NCI-H345 treated with DMSO at 0.1 percent for 48 hours (cell line): ENCODE results near the gene THSD4.
"Not testable (repeated sequence)": the region's sequence is repeated elsewhere in the genome, so short reads cannot be mapped to it uniquely, and the experiment has no call there.

ENCODE experiments used
- DNase-seq: peaks from one replicate; lab custom pipeline; 2025; ENCODE audit not compliant: unreplicated experiment; lab: John Stamatoyannopoulos, UW

Gene THSD4

GRCh38 chr15:71342658-71343057 is 227.4 kb downstream of the THSD4 start:
- no peak for DNase-seq

DNA sequence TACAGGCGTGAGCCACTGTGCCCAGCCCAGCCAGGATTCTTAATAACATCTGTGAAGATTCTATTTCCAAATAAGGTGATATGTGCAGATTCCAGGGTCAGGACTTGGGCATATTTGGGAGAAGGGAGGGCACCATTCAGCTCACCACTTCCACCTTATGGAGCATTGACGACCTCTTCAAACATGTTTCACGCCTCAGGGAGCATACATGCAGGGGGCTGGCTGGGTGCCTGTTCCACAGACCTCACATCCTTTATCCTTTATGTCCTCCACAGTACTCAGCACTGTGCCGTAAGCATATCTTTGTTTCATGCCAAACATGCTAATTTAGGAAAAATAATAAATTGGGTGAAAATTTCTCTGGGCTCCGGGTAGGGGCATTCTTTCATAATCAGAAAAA is 229.0 kb downstream of the THSD4 start:
- DNase-seq = no peak

DNA sequence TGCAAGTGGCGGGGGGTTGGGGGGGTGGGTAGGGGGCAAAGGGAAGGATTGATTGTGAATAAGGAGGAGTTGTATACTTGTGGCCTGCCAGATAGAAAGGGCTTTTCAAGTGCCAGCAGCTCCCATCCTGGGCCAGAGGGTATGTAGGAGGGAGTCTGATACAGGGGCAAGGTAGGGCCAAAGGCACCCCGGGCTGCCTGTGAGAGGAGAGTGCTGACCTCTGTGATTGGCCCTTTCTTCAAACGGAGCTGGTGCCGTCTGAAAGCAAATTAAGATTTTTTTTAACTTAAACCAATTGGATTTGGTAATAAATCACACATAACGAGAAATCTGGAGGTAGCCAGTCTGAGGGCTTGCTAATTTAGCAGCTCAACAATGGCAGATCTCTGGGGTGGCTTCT is 229.9 kb downstream of the THSD4 start:
- DNase-seq = no peak

DNA sequence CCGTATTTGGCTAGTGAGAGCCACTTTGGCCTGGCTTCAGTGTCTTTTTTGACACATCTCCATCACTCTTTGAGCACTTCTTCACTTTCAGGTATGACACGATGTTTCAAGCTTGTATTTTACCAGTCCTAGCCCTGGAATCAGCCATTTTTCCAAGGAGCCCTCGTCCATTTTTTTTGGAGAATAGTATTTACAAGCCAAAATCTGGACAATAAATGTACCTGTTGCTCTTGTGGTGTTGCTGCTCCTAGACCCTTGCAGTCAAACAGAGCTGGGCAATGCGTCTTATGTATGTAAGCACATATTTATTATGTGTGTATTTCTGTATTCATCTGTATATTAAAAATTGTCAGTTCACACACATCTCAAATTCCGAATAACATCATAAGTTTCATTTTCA is 231.2 kb downstream of the THSD4 start:
- DNase-seq = no peak

GRCh38 chr15:71348597-71348996 is 233.3 kb downstream of the THSD4 start:
- no peak for DNase-seq

DNA sequence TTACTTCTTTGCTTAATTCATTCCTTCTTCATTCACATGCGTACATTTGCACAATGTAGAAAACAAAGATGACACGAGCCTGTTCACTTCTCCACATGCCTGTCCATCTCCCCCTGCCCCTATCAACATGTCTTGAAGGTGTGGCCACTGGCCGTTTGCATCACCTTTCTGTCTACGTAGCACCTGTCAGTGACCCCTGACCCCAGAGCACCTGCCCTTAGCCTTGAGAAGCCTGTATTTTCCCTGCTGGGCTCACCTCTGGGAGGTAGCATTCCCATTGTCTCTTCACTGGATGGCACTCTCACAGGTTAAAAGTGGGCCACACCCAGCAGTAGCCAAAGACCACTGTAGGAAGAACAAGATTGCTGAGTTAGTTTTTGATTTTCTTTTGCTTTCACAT is 234.1 kb downstream of the THSD4 start:
- DNase-seq = no peak

DNA sequence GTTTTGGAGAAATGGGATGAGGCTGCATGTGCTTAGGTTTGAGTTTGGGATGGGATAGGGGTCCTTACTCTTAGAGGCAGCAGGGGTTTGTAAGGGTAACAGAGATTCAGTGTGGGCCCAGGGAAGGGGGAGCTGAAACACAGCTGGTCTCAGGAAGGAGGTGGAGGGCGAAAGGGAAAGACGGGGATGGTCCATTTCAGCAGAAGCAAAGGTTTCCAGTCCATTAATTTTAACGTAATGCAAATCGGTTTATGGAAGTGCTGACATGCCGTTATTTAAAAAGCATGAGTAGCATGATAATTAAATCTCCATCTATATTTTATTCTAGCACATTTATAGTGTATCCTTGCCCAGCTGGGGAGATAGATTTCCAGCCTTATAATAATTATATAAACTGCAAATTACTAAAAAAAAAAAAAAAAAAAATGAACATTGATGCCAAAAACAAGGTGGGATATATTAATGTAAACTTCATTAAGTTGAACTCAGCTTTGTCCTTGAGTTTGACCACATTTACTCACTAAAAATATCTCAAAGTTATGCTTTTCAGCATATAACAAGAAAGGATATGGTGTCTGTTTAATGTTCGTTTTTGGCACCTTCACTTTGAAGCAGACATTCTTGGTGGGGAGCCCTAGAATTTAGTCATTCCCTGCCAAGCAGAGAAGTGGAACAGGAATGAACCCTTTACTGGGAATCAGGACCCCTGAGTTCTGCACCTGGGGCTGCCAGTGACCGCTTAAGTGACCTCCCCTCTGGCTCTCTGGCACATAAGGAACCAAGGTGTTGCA is 234.7 kb downstream of the THSD4 start:
- DNase-seq = no peak

- DNase-seq = no peak
Measured at GRCh38 chr15:71350622-71351378, 235.5 kb downstream of the THSD4 start.

DNA sequence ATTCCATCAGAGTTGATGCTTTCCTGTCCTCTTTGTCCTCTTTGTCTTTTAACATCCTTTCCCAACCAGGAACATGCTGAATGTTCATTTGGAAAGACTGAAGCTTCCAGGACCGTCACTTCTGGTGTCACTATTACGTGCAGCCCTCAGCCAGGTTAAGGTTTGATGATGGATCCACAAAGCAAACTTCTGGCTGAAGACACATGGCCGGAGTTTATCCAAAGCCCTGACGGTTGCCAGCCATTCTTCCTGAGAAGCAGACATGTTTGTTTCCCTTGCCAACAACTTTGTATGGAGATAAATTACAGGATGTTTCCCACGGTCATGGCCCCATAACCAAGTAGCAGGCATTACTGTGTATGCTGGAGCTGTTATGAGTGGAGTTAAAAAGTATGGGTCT is 236.9 kb downstream of the THSD4 start:
- no peak for DNase-seq

DNA sequence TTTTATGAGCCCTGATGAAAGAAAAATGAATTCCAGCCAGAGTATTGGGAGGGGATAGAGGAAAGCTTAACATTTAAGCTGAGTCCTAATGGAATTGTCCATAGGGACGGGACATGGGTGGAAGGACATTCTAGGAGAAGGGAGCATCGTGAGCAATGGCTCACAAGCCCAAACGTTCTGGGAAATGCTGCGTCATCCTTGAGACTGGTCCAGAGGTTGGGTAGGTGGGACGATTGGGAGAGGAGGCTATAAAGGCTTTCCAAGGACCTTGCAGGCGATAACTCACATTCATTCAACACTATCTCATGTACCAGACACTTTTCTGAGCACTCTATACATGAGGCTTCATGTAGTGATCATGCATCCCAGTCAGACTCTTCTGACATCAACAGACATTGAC is 237.5 kb downstream of the THSD4 start:
- DNase-seq = no peak

DNA sequence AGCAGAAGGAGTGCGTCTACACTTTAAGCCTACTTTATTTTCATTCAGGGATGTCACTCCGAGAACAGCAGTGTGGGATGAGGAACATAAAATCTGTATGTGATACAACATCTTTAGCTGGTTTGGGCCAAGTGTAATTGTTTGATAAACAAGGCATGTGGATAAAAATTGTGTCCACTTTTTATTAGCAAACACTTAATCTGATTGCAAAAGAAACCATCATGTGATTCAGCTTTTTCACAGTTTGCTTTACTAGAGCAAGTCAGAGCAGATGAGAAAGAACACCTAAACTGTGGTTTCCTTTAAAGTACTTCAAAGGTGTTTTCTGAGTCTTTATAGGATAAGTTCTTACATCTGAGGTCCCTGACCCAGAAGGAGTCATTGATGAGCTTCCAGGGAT is 237.9 kb downstream of the THSD4 start:
- no peak for DNase-seq

DNA sequence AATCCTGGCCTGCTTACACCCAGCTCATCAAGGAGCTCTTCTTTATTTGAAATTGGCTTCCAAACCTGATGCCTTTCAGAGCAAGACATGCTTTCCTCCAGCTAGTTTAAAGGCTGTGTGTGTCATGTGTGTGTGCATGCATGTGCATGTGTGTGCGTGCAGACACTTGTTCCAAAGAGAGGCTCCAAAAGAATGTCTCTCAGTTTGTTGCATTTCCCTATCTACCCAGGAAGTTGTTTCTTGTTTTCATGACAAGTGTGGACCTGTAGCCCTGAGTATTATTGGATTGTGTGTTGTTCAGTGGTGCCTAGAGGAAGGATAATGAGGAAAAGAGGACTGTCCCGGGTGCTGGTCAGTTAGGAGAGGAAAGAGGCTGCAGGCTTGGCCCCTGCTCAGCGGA is 240.0 kb downstream of the THSD4 start:
- no peak for DNase-seq

GRCh38 chr15:71357321-71357732 is 242.1 kb downstream of the THSD4 start:
- DNase-seq = no peak

DNA sequence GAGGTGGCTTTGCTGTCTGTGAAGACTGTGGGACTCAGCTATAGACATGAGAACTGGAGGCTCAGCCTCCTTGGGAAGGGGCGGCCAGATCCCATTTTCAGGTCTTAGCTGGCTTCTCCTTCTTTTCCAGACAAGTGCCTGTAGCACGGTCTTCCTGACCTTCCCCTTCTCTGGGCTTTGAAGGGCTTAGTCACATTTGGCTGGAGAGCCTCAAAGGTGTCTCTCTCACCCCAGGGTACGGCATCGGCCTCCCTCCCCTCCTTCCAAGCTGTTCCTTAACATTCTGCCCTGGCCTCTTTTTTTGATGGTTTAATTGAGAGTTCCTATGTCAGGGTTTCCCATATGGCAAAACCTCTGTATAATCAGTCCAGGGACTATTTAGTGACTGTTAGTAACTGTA is 242.7 kb downstream of the THSD4 start:
- DNase-seq = no peak

- no peak for DNase-seq
Measured at GRCh38 chr15:71359246-71359645, 244.0 kb downstream of the THSD4 start.

GRCh38 chr15:71362556-71362955 is 247.3 kb downstream of the THSD4 start:
- DNase-seq = no peak

DNA sequence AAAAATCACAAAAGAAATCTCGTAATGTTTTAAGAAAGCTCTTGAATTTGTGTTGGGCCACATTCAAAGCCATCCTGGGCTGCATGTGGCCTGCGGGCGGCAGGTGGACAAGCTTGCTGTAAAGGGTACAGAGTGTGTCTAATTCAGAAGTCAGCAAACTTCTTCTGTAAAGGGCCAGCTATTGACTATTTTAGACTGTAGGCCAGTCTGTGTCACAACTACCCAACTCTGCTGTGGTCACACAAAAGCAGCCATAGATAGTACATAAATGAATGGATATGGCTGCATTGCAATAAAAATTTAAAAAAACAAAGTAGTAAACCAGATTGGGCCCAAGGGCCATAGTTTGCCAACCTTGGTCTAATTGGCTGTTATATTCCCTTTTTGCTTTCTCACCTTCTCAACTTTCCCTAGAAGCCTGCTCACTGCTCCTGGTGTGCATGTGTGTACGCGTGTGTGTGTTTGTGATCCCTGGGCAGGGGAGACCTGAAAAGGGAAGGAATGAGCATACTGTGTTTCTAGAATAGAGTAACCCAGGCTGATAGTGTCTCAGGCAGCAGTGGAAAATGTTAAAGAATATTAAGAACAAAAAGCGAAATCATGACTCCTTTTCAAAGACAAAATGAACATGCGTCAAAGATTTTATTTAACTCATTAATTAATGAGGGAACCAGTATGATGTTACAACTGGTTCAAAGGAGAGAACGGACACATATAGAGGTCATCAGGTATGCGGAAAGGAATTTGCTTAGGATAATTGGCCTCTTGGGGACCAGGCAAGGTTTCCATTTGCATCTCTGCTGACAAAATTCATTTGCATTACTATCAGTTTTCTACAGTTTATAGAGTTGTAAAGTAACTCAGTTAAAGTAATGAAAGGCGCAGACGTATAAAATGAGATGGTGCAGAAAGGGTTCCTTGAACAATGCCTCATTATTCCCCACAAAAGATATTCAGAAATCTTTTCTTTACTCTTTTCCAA is 248.0 kb downstream of the THSD4 start:
- no peak for DNase-seq

- DNase-seq = peak; percentile 21
Measured at GRCh38 chr15:71364117-71364584, 248.9 kb downstream of the THSD4 start.

DNA sequence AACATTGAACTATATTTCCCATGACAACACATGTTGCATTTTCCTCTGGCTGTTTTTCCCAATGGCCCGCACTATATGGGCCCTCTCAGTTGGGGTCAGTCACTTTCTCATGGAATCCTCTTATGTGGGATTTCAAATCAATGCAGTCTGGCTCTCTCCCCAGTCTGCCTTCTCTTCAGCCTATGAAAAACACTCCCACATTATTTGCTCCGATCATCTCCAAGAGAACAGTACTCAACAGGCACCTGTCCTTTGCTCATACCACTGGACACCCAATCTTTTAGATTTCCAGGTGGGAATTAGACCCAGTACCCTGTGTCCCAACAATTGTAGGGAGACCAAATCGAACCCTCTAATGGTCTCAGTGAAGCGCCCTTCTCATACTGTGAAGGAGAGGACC is 251.3 kb downstream of the THSD4 start:
- DNase-seq = no peak

- DNase-seq = no peak
Measured at GRCh38 chr15:71366926-71367325, 251.7 kb downstream of the THSD4 start.

GRCh38 chr15:71367737-71368136 is 252.5 kb downstream of the THSD4 start:
- not testable (repeated sequence) for DNase-seq
